Renal cortex interstitium (tissue), 11 donors: ENCODE results near the gene SRBD1. TPM values are rescaled to one million over a fixed set of nuclear protein-coding genes. Genes with fewer than 3 reads are reported as not detected.

Experiments used
- DNase-seq, 11 donors: peaks; one replicate each; pipeline ENCODE4 v3.0.0-alpha.2; 2013; ENCODE audit warnings: low read depth in 9 of 11, low spot score in 4 of 11; ENCODE audit errors: extremely low read depth in 1 of 11
- polyA plus RNA-seq, 3 donors: library from polyadenylated mRNA; unstranded; fragments of 120-200 nt; gene quantifications; one replicate each; pipeline ENCODE4 v1.2.1, GENCODE V29; 2013; ENCODE audit not compliant: insufficient read length in 3 of 3

Gene SRBD1
- polyA plus RNA-seq, 3 donors: 20.8 to 26.9 (median 23.9) TPM

GRCh38 chr2:45412754-45413379 lies 198.2 kb downstream of the SRBD1 start:
- no peak for DNase-seq

GRCh38 chr2:45409677-45410076 lies 201.4 kb downstream of the SRBD1 start:
- no peak for DNase-seq

- DNase-seq: no peak
Measured at GRCh38 chr2:45406621-45407020, 204.4 kb downstream of the SRBD1 start.

GRCh38 chr2:45404807-45405297 lies 206.2 kb downstream of the SRBD1 start:
- DNase-seq: no peak

- DNase-seq: no peak
Measured at GRCh38 chr2:45403036-45403435, 208.0 kb downstream of the SRBD1 start.

GRCh38 chr2:45401431-45401922 lies 209.6 kb downstream of the SRBD1 start:
- no peak for DNase-seq

GRCh38 chr2:45399040-45399784 lies 211.9 kb downstream of the SRBD1 start:
- DNase-seq: no peak

GRCh38 chr2:45397292-45397691 lies 213.8 kb downstream of the SRBD1 start:
- DNase-seq: no peak

GRCh38 chr2:45396671-45397070 lies 214.4 kb downstream of the SRBD1 start:
- peak in 2 of 11 donors; percentile 26 to 49 for DNase-seq

- no peak for DNase-seq
Measured at GRCh38 chr2:45394842-45395241, 216.2 kb downstream of the SRBD1 start.

GRCh38 chr2:45394216-45394615 lies 216.9 kb downstream of the SRBD1 start:
- DNase-seq: peak in 2 of 11 donors; percentile 35 to 50

GRCh38 chr2:45391866-45392265 lies 219.2 kb downstream of the SRBD1 start:
- DNase-seq: no peak

- DNase-seq: no peak
Measured at GRCh38 chr2:45390861-45391260, 220.2 kb downstream of the SRBD1 start.

- no peak for DNase-seq
Measured at GRCh38 chr2:45390441-45390840, 220.6 kb downstream of the SRBD1 start.

- no peak for DNase-seq
Measured at GRCh38 chr2:45388541-45389100, 222.4 kb downstream of the SRBD1 start.

- no peak for DNase-seq
Measured at GRCh38 chr2:45382744-45383143, 228.3 kb downstream of the SRBD1 start.

GRCh38 chr2:45380131-45380836 lies 230.8 kb downstream of the SRBD1 start:
- no peak for DNase-seq

- DNase-seq: no peak
Measured at GRCh38 chr2:45379399-45380087, 231.5 kb downstream of the SRBD1 start.

- no peak for DNase-seq
Measured at GRCh38 chr2:45373534-45373933, 237.5 kb downstream of the SRBD1 start.
